Panc1 (cell line): ENCODE measurements around the gene KIZ. TPM values are rescaled to one million over a fixed set of nuclear protein-coding genes. Genes with fewer than 3 reads are reported as not detected.

Experiments
- ATAC-seq: fragments of 200-7000 bp; cut with Tn5 transposase; 2 replicates; pipeline ENCODE4 v1.9.1; 2020; ENCODE audit warnings: mild to moderate bottlenecking, moderate library complexity
- BruUV-seq: library from RNA; stranded (reverse); fragments of 400-500 nt; replicated peaks from 2 replicates; lab custom pipeline; 2021; lab: Mats Ljungman, UMichigan
- CTCF ChIA-PET: fragments of 300-600 bp; sonication (Branson Sonifier 250); formaldehyde crosslinking; loops from one replicate; lab custom pipeline; 2022; ENCODE audit warnings: antibody characterized with exemption; lab: Charles Lee
- POLR2A ChIA-PET: fragments of 300-600 bp; sonication (Branson Sonifier 250); formaldehyde crosslinking; loops from one replicate; lab custom pipeline; 2022; ENCODE audit warnings: antibody characterized with exemption; lab: Charles Lee
- DNase-seq: peaks from one replicate; pipeline ENCODE4 v3.0.0-alpha.2; 2010; ENCODE audit warnings: low read depth, low spot score
- H3K27ac ChIP-seq: 2 replicates; pipeline ENCODE4 v1.5.1; 2011; ENCODE audit warnings: mild to moderate bottlenecking, low read length, inconsistent platforms
- H3K27me3 ChIP-seq: fragments of 200-500 bp; sonication (Bioruptor generic); 2 replicates; pipeline ENCODE4 v1.6.0; 2014; ENCODE audit warnings: low read length, inconsistent platforms; ENCODE audit not compliant: control insufficient read depth, insufficient read depth
- H3K36me3 ChIP-seq: fragments of 200-500 bp; sonication (Bioruptor generic); 2 replicates; pipeline ENCODE4 v1.5.1; 2014; ENCODE audit warnings: inconsistent platforms, mild to moderate bottlenecking, low read length, moderate library complexity; ENCODE audit not compliant: control insufficient read depth, insufficient read depth
- H3K4me1 ChIP-seq: 2 replicates; pipeline ENCODE4 v1.5.1; 2011; ENCODE audit warnings: inconsistent platforms, mild to moderate bottlenecking, low read length, moderate library complexity; ENCODE audit not compliant: control insufficient read depth, insufficient read depth
- H3K4me3 ChIP-seq, 2 experiments: 2 replicates each; pipeline ENCODE4 v1.5.1; 2011 to 2012; ENCODE audit warnings: low read depth in 2 of 2, low read length in 2 of 2, mild to moderate bottlenecking in 2 of 2, inconsistent platforms in 1 of 2, moderate library complexity in 1 of 2
- H3K9me3 ChIP-seq: fragments of 200-500 bp; sonication (Bioruptor generic); 2 replicates; pipeline ENCODE4 v1.5.1; 2014; ENCODE audit warnings: low read depth, mild to moderate bottlenecking, inconsistent platforms, low read length, moderate library complexity; ENCODE audit not compliant: control insufficient read depth, insufficient read depth
- POLR2AphosphoS5 ChIP-seq: IDR thresholded peaks from 2 replicates; pipeline ENCODE4 v1.6.1; 2012; ENCODE audit warnings: mild to moderate bottlenecking, low read depth, low read length, moderate library complexity
- SIN3A ChIP-seq: IDR thresholded peaks from 2 replicates; pipeline ENCODE4 v1.6.1; 2012; ENCODE audit warnings: low read depth, mild to moderate bottlenecking, low read length, moderate library complexity, borderline replicate concordance; ENCODE audit not compliant: insufficient read depth
- TCF7L2 ChIP-seq: IDR thresholded peaks from 2 replicates; pipeline ENCODE4 v1.6.1; 2011; ENCODE audit warnings: mild to moderate bottlenecking, low read depth, low read length, inconsistent platforms
- in situ Hi-C: cut with HindIII; loops from 2 replicates; pipeline ENCODE4 v1.10.0; 2016; ENCODE audit warnings: low sequenced_read_pairs, low pct_unique_long_range_greater_than_20kb
- intact Hi-C: fragments of 100-400 bp; cut with micrococcal nuclease; formaldehyde crosslinking; loops from one replicate; pipeline ENCODE4 v1.10.0; 2022; ENCODE audit not compliant: unreplicated experiment
- total RNA-seq: library from RNA; stranded (reverse); gene quantifications from one replicate; pipeline ENCODE4 v1.2.1, GENCODE V29; 2021; ENCODE audit not compliant: unreplicated experiment
- TF ChIP-seq, protein P1 (sequence below), 2 experiments: IDR thresholded peaks; 2 replicates each; pipeline ENCODE4 v1.6.1; 2011 to 2012; ENCODE audit warnings: low read depth in 2 of 2, control low read depth in 1 of 2, low read length in 1 of 2, mild to moderate bottlenecking in 1 of 2, moderate library complexity in 1 of 2; ENCODE audit not compliant: insufficient read depth in 1 of 2
- TF ChIP-seq, protein P2 (sequence below): fragments of 450-650 bp; IDR thresholded peaks from 2 replicates; pipeline ENCODE4 v1.5.1; 2017; ENCODE audit warnings: mild to moderate bottlenecking

The KIZ gene
- total RNA-seq, 1 experiment from 2014 or later: 6.5 TPM

DNA sequence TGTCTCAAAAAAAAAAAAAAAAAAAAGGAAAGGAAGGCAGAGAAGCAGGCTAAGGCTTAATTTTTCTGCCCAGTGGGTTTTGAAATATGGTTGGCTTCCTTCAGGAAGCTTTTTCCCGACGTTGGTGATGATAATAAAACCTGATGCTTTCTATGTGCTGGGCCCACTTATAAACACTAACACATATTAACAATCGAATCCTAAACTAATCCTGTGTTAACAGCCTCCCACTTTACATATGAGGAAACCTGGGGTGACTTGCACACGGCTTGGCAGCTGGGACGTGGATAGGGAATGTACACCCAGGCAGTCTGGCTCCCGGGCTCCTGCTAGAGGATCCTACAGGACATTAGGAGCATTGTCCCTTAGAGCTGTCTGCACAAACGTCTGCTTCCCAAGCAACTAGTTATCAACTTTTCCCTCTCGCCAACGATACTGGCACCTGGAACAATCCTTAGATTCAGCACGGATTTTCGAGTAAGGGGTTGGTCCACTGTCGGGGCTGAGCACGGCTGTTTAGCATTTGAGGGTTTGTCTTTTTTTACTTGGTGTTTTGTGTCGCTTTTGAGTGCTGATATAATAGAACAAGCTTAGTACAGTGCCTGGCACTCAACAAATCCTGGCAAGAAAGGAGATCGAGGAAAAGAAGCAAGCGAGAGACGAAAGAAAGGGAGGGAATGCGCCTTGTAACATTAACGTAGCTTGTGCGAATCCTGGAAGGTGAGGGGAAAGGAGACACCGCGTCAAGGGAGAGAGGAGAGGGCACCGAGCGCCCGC is 622 bp upstream of the KIZ start:
- Histone ChIP-seq H3K27me3 (no peaks in the 10 kb centered on the region), H3K9me3 (no peaks in the 10 kb centered on the region), H3K4me1 (peaks cover 3% of the 10 kb centered on the region; the same call in 1 of the 2 replicates), H3K27ac (peak overlapping the region; percentile 32), H3K4me3 (peak overlapping the region; percentile 80 to 98), H3K36me3 (no peaks in the 10 kb centered on the region)
- intact Hi-C loops (no loop called here), in situ Hi-C loops (no loop called here)
- ChIA-PET POLR2A (no interaction called here), CTCF (interaction anchor here (0.6 kb wide), 1 partner anchor 386 kb away, joined by 6 read pairs; no protein-coding TSS in a partner anchor)
- DNase-seq: peak; percentile 58
- ATAC-seq: peak; percentile 83
- no TSS peak for BruUV-seq
- no peak for TF ChIP-seq POLR2AphosphoS5
- TF ChIP-seq, protein P1, sequence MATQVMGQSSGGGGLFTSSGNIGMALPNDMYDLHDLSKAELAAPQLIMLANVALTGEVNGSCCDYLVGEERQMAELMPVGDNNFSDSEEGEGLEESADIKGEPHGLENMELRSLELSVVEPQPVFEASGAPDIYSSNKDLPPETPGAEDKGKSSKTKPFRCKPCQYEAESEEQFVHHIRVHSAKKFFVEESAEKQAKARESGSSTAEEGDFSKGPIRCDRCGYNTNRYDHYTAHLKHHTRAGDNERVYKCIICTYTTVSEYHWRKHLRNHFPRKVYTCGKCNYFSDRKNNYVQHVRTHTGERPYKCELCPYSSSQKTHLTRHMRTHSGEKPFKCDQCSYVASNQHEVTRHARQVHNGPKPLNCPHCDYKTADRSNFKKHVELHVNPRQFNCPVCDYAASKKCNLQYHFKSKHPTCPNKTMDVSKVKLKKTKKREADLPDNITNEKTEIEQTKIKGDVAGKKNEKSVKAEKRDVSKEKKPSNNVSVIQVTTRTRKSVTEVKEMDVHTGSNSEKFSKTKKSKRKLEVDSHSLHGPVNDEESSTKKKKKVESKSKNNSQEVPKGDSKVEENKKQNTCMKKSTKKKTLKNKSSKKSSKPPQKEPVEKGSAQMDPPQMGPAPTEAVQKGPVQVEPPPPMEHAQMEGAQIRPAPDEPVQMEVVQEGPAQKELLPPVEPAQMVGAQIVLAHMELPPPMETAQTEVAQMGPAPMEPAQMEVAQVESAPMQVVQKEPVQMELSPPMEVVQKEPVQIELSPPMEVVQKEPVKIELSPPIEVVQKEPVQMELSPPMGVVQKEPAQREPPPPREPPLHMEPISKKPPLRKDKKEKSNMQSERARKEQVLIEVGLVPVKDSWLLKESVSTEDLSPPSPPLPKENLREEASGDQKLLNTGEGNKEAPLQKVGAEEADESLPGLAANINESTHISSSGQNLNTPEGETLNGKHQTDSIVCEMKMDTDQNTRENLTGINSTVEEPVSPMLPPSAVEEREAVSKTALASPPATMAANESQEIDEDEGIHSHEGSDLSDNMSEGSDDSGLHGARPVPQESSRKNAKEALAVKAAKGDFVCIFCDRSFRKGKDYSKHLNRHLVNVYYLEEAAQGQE (IDR thresholded peaks at IDR 0.05; ENCODE audit: insufficient read depth in 1 of 2, low read depth in 2 of 2, low read length in 1 of 2): no peak
- no peak for TF ChIP-seq TCF7L2
- no peak for TF ChIP-seq SIN3A
- TF ChIP-seq, protein P2, sequence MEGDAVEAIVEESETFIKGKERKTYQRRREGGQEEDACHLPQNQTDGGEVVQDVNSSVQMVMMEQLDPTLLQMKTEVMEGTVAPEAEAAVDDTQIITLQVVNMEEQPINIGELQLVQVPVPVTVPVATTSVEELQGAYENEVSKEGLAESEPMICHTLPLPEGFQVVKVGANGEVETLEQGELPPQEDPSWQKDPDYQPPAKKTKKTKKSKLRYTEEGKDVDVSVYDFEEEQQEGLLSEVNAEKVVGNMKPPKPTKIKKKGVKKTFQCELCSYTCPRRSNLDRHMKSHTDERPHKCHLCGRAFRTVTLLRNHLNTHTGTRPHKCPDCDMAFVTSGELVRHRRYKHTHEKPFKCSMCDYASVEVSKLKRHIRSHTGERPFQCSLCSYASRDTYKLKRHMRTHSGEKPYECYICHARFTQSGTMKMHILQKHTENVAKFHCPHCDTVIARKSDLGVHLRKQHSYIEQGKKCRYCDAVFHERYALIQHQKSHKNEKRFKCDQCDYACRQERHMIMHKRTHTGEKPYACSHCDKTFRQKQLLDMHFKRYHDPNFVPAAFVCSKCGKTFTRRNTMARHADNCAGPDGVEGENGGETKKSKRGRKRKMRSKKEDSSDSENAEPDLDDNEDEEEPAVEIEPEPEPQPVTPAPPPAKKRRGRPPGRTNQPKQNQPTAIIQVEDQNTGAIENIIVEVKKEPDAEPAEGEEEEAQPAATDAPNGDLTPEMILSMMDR: no peak; the same call in 1 of the 2 replicates

DNA sequence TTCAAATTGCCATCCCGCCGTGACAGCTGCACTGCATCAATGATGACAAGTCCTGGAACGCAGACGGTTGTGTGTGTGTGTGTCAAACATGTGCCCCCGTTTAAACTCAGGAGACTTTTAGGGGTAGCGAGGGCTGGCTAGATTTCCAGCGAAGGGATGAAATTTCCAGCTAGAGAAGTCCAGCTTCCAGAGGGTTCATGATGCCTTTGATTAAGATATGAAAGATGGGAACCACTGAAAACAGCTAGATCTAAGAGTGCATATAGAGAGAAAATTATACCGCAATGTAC is 644 bp downstream of the KIZ start:
- Histone ChIP-seq H3K36me3 (no peaks in the 10 kb centered on the region), H3K4me3 (peak overlapping the region; percentile 80 to 98), H3K4me1 (peaks cover 3% of the 10 kb centered on the region; the same call in 1 of the 2 replicates), H3K27me3 (no peaks in the 10 kb centered on the region), H3K27ac (peak overlapping the region; percentile 66), H3K9me3 (no peaks in the 10 kb centered on the region)
- TF ChIP-seq TCF7L2 (no peak), POLR2AphosphoS5 (no peak), SIN3A (no peak)
- TF ChIP-seq, protein P2: no peak
- TF ChIP-seq, protein P1 (IDR thresholded peaks at IDR 0.05; ENCODE audit: insufficient read depth in 1 of 2, low read depth in 2 of 2, low read length in 1 of 2): no peak
- in situ Hi-C loops (no loop called here), intact Hi-C loops (no loop called here)
- DNase-seq (no peak), ATAC-seq (no peak)
- BruUV-seq: no TSS peak
- CTCF ChIA-PET: interaction anchor here (0.6 kb wide), 2 partner anchors 264 to 336 kb away, joined by 3 to 4 read pairs; no protein-coding TSS in a partner anchor
- POLR2A ChIA-PET: no interaction called here
